Prostate gland (tissue), 2 donors: ENCODE measurements around the gene DSCAM. TPM values are rescaled to one million over a fixed set of nuclear protein-coding genes. Genes with fewer than 3 reads are reported as not detected.

ENCODE experiments used
- DNase-seq: peaks from one replicate; pipeline ENCODE4 v3.0.0-alpha.2; 2019; ENCODE audit warnings: low spot score
- H3K27ac ChIP-seq, 2 donors: fragments of 200-600 bp; sonication (generic); 2 replicates each; pipeline ENCODE4 v1.5.1; 2017 to 2019
- H3K27me3 ChIP-seq: fragments of 200-600 bp; sonication (generic); replicated peaks from 2 replicates; pipeline ENCODE4 v1.5.1; 2019; ENCODE audit not compliant: insufficient read depth
- H3K36me3 ChIP-seq, 2 donors: fragments of 200-600 bp; sonication (generic); 1 replicate in 1 of 2; 2 replicates in 1 of 2; pipeline versions ENCODE4 v1.5.1 to v1.8.1; 2017 to 2019
- H3K4me1 ChIP-seq: fragments of 200-600 bp; sonication (generic); replicated peaks from 2 replicates; pipeline ENCODE4 v1.5.1; 2019
- H3K4me3 ChIP-seq, 2 donors: fragments of 200-600 bp; sonication (generic); 2 replicates each; pipeline ENCODE4 v1.5.1; 2017 to 2019
- H3K9me3 ChIP-seq: fragments of 200-600 bp; sonication (generic); 2 replicates; pipeline ENCODE4 v1.5.1; 2017
- POLR2A ChIP-seq: fragments of 450-650 bp; IDR thresholded peaks from one replicate; pipeline ENCODE4 v1.6.1; 2016; ENCODE audit warnings: antibody characterized with exemption, mild to moderate bottlenecking
- POLR2AphosphoS5 ChIP-seq: sonication (generic); formaldehyde crosslinking; IDR thresholded peaks from one replicate; pipeline ENCODE4 v1.6.1; 2017; ENCODE audit warnings: antibody characterized with exemption
- WGBS: methylation state at CpG from one replicate; pipeline ENCODE4 v1.1.5; 2018; 5-methylcytosine and 5-hydroxymethylcytosine counted together
- intact Hi-C: fragments of 100-400 bp; cut with DNase I; formaldehyde crosslinking; loops from one replicate; pipeline ENCODE4 v1.14.2; 2022
- total RNA-seq, 2 donors: library from RNA; depleted of rRNA; stranded (reverse); fragments of >200 nt; gene quantifications; one replicate each; pipeline ENCODE4 v1.1.0, GENCODE V29; 2016
- TF ChIP-seq, protein P1 (sequence below), 4 experiments: fragments of 200-600 bp in 2 of 4; fragments of 450-650 bp in 2 of 4; sonication (generic) in 2 of 4; IDR thresholded peaks; 1 replicate in 3 of 4; 2 replicates in 1 of 4; pipeline ENCODE4 v1.5.1; 2016 to 2019; ENCODE audit warnings: antibody characterized with exemption in 4 of 4, mild to moderate bottlenecking in 2 of 4, moderate library complexity in 2 of 4

DSCAM gene
- total RNA-seq, 2 donors from 2014 or later = under 0.01 to 1.6 TPM

DNA sequence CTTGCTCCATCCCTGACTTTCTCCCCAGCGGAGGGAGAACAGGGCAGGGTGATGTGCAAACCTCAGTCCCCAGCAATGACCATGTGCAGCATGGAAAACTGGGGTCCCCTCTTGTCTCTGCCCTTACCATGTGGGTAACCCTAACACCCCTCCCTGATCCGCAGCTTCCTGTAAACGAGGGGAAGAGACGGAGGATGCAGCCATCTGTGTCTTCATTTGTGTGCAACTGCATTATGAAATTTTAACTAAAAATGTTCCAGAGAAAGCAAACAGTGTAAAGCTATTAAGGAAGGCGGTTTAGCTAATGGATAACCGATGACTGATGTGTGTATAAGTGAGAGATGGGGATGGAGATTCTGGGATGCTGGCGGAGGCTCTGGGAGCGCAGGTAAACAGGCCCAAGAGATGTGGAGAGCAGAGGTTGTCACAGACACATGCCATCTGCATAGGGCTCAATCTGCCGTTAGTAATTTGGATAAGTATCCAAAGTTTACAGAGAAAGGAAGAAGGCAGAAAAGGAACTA, 206.6 kb downstream of the DSCAM start:
- Histone ChIP-seq H3K27me3 (no peaks in the 10 kb centered on the region), H3K27ac (no peak overlapping the region), H3K36me3 (no peaks in the 10 kb centered on the region), H3K4me1 (no peaks in the 10 kb centered on the region), H3K4me3 (no peak overlapping the region), H3K9me3 (no peaks in the 10 kb centered on the region)
- intact Hi-C loops = no loop called here
- TF ChIP-seq, protein P1, sequence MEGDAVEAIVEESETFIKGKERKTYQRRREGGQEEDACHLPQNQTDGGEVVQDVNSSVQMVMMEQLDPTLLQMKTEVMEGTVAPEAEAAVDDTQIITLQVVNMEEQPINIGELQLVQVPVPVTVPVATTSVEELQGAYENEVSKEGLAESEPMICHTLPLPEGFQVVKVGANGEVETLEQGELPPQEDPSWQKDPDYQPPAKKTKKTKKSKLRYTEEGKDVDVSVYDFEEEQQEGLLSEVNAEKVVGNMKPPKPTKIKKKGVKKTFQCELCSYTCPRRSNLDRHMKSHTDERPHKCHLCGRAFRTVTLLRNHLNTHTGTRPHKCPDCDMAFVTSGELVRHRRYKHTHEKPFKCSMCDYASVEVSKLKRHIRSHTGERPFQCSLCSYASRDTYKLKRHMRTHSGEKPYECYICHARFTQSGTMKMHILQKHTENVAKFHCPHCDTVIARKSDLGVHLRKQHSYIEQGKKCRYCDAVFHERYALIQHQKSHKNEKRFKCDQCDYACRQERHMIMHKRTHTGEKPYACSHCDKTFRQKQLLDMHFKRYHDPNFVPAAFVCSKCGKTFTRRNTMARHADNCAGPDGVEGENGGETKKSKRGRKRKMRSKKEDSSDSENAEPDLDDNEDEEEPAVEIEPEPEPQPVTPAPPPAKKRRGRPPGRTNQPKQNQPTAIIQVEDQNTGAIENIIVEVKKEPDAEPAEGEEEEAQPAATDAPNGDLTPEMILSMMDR (IDR thresholded peaks at IDR 0.05) = no peak
- TF ChIP-seq POLR2A (no peak), POLR2AphosphoS5 (no peak)
- WGBS = 36% methylated on average over 9 of the region's 9 CpGs
- no peak for DNase-seq

DNA sequence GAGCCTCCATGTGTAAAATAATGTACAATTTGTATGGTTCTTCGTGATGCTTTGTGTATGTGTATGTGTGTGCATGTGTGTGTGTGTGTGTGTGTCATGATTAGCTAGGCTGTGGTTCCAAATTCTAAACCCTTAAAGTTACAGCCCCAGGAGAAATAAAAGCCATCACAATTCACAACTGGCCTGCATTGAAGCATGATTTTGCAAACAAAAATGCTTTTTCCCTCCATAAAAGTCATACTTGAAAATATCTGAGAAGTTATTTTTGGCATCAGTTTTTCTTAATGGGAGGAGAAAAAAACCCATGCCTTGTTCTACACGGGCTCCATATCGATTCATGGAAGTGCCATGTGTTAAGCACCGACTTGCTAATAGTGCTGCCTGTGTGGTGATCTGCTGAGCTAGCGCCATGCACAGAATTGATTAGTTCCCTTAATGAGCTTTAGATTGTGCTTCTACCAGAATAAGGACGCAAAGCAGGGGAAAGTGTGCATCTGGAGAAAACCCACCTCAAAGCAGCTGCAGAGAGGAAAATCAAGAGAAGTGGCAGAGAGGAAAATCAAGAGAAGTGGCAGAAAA, 207.3 kb downstream of the DSCAM start:
- no peak overlapping the region for H3K27ac ChIP-seq
- H3K4me1 ChIP-seq = no peaks in the 10 kb centered on the region
- WGBS = 80% methylated on average over 6 of the region's 6 CpGs
- no peak overlapping the region for H3K4me3 ChIP-seq
- DNase-seq = no peak
- intact Hi-C loops = no loop called here
- no peaks in the 10 kb centered on the region for H3K36me3 ChIP-seq
- no peaks in the 10 kb centered on the region for H3K27me3 ChIP-seq
- TF ChIP-seq POLR2A = no peak
- no peak for TF ChIP-seq POLR2AphosphoS5
- TF ChIP-seq, protein P1 (IDR thresholded peaks at IDR 0.05) = no peak
- no peaks in the 10 kb centered on the region for H3K9me3 ChIP-seq

DNA sequence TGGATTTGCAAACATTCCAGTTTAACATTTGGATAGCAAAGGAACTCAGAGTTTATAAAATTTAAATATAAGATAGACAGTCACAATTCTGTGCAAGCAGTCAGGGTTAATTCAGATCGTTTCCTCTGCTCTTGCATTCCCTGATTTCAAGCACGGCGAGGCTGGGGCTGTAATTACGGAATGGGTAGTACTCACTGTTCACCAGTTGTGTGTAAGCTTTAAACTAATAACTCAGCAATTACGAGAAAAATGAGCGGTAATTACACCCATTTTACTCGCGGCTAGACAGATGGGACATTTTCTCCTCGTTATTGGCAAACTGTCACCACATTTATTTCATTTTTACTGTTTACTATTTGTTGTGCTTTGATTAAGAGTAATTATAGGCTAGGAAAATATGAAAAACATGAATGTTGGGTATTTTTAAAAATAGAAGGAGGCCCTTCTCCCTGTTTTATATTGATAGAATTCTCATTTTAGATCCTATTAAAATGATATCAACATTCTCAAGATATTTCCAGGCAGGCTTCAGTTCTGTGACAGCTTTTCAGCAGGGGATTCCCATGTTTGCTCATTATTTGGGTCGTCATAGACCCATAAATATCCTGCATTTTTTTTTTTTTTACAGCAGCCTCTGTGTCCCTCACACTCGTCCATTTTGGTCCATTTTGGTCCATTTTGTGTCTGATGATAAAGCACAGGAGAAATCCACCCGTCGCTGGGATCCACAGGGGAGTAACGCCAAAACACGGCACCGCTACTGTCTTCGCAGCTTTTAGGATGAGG, 208.3 kb downstream of the DSCAM start:
- no peak overlapping the region for H3K27ac ChIP-seq
- no peaks in the 10 kb centered on the region for H3K9me3 ChIP-seq
- no peaks in the 10 kb centered on the region for H3K36me3 ChIP-seq
- no peaks in the 10 kb centered on the region for H3K27me3 ChIP-seq
- TF ChIP-seq, protein P1 (IDR thresholded peaks at IDR 0.05) = no peak
- TF ChIP-seq POLR2A = no peak
- TF ChIP-seq POLR2AphosphoS5 = no peak
- no peaks in the 10 kb centered on the region for H3K4me1 ChIP-seq
- no peak overlapping the region for H3K4me3 ChIP-seq
- no peak for DNase-seq
- intact Hi-C loops = no loop called here
- WGBS = 63% methylated on average over 17 of the region's 17 CpGs

DNA sequence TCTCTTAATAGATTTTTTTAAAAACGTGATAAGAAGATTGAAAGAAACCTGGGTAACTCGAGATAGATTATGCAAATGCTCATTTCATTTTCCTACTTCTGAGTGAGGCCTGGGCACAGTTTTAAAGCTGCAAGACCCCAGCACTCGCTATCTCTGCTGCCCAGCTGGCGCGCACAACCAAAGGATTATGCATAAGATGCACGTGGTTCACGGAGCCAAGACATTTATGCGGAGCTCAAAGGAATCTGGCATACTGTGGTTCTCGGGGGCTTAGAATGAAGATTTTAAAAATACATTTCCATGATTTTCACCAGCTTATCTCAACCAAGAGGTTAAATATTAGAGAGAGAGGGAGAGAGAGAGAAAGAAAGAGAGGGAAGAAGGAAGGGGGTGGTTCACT, 210.9 kb downstream of the DSCAM start:
- no peak for TF ChIP-seq POLR2A
- TF ChIP-seq, protein P1 (IDR thresholded peaks at IDR 0.05) = no peak
- TF ChIP-seq POLR2AphosphoS5 = no peak
- H3K4me1 ChIP-seq = no peaks in the 10 kb centered on the region
- DNase-seq = no peak
- no peak overlapping the region for H3K27ac ChIP-seq
- H3K4me3 ChIP-seq = no peak overlapping the region
- no peaks in the 10 kb centered on the region for H3K9me3 ChIP-seq
- H3K36me3 ChIP-seq = no peaks in the 10 kb centered on the region
- H3K27me3 ChIP-seq = no peaks in the 10 kb centered on the region
- intact Hi-C loops = no loop called here
- WGBS = 78% methylated on average over 9 of the region's 9 CpGs

DNA sequence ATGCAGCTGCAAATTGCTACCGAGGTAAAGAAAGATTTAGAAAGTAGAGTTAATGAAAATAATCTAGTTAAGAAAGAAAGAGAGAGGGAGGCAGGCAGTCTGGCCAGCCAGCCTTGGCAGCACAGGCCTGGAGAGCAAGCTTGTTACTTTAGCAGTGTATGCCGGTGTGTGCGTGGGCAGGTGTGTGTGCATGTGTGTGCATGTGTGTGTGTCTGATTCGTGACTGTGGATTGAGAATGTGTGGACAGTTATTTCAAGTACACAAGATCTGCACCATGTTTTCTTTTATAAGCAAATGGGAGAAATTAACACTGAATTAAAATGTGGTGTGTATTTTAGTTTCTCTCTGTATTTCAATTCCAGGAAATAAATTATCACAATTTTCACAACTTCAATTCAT, 211.6 kb downstream of the DSCAM start:
- intact Hi-C loops = no loop called here
- Histone ChIP-seq H3K27me3 (no peaks in the 10 kb centered on the region), H3K9me3 (no peaks in the 10 kb centered on the region), H3K4me3 (no peak overlapping the region), H3K36me3 (no peaks in the 10 kb centered on the region), H3K27ac (no peak overlapping the region), H3K4me1 (no peaks in the 10 kb centered on the region)
- no peak for DNase-seq
- 61% methylated on average over 4 of the region's 4 CpGs for WGBS
- TF ChIP-seq POLR2A (no peak), POLR2AphosphoS5 (no peak)
- TF ChIP-seq, protein P1 (IDR thresholded peaks at IDR 0.05) = no peak
